Fibroblast of villous mesenchyme (primary cell): ENCODE measurements around the gene GLRA3. TPM values are rescaled to one million over a fixed set of nuclear protein-coding genes. Genes with fewer than 3 reads are reported as not detected.

Experiments used
- DNase-seq: peaks from one replicate; pipeline ENCODE4 v3.0.0-alpha.2; 2010; ENCODE audit warnings: low read depth
- H3K4me3 ChIP-seq: 2 replicates; pipeline ENCODE4 v1.5.1; 2011; ENCODE audit warnings: low read depth, mild to moderate bottlenecking, low read length
- total RNA-seq: library from RNA; depleted of rRNA; stranded (reverse); fragments of >200 nt; gene quantifications from 2 replicates; pipeline ENCODE4 v1.2.3, GENCODE V29; 2012
- TF ChIP-seq, protein P1 (sequence below): IDR thresholded peaks from 2 replicates; pipeline ENCODE4 v1.5.1; 2012; ENCODE audit warnings: low read depth, mild to moderate bottlenecking, low read length; ENCODE audit not compliant: insufficient read depth

GLRA3 gene
- total RNA-seq, 1 donor, result not detected

GRCh38 chr4:174752026-174752425 lies 77.0 kb downstream of the GLRA3 start:
- TF ChIP-seq, protein P1, sequence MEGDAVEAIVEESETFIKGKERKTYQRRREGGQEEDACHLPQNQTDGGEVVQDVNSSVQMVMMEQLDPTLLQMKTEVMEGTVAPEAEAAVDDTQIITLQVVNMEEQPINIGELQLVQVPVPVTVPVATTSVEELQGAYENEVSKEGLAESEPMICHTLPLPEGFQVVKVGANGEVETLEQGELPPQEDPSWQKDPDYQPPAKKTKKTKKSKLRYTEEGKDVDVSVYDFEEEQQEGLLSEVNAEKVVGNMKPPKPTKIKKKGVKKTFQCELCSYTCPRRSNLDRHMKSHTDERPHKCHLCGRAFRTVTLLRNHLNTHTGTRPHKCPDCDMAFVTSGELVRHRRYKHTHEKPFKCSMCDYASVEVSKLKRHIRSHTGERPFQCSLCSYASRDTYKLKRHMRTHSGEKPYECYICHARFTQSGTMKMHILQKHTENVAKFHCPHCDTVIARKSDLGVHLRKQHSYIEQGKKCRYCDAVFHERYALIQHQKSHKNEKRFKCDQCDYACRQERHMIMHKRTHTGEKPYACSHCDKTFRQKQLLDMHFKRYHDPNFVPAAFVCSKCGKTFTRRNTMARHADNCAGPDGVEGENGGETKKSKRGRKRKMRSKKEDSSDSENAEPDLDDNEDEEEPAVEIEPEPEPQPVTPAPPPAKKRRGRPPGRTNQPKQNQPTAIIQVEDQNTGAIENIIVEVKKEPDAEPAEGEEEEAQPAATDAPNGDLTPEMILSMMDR, result no peak
- no peak overlapping the region for H3K4me3 ChIP-seq
- no peak for DNase-seq

DNA sequence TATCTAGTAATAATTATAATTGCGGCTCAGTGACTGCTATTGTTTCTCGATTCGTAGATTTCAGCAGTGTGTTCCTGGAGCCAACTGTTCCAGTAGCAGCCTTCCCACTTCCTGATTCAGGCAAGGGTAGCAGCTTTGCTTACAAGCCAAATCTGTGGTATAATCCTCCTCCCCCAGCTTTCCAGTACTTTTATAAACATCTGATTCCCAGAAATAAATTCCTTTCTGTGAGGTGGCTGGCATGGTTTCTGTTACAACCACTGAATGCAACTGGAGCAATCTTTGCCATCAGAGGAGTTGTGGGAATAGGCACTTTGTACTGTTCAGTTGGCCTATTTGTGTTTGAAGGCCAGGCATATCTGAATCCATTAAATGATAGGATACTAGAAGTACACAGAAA lies 80.0 kb downstream of the GLRA3 start:
- TF ChIP-seq, protein P1, result no peak
- no peak for DNase-seq
- H3K4me3 ChIP-seq, result no peak overlapping the region

DNA sequence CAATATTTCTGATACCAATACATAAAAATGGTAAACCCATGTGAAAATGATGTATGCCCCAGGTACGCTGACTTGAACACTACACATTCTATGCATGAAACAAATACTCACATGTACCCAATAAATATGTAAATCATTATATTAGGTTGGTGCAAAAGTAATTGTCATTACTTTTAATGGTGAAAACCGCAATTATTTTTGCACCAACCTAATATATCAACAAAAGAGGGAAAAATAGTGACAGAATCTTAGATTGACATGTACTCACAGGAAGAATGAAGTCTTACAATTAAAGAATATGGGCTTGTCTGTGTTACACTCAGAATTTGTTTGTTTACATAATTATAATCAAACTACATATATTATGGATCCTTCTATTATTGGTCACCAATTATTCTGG lies 82.3 kb downstream of the GLRA3 start:
- H3K4me3 ChIP-seq, result no peak overlapping the region
- TF ChIP-seq, protein P1, result no peak
- DNase-seq, result no peak

DNA sequence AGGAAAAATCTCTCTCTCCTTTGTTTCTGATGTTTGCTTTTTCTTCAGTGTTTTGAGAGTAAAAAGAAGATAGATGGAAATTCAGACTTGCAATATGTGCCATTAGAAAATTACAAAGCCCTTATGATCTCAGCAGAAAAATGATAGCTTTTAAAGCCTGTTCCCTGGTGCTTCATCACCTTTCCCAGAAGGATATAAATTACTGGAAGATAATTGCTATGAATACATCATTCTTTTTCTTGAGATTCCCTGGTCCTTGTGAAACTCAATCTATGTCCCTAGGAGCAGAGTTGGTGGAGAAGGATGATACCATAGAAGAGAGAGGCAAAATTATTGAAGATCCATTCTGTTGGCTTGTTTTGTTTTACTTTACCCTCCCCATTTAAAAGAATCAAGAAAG lies 86.5 kb downstream of the GLRA3 start:
- DNase-seq, result no peak
- H3K4me3 ChIP-seq, result no peak overlapping the region
- TF ChIP-seq, protein P1, result no peak

GRCh38 chr4:174739576-174739975 lies 89.5 kb downstream of the GLRA3 start:
- no peak overlapping the region for H3K4me3 ChIP-seq
- DNase-seq, result no peak
- TF ChIP-seq, protein P1, result no peak

- no peak for DNase-seq
- TF ChIP-seq, protein P1, result no peak
- no peak overlapping the region for H3K4me3 ChIP-seq
Observed at GRCh38 chr4:174734181-174734580, 94.9 kb downstream of the GLRA3 start.

GRCh38 chr4:174717828-174718227 lies 111.2 kb downstream of the GLRA3 start:
- no peak overlapping the region for H3K4me3 ChIP-seq
- TF ChIP-seq, protein P1, result no peak
- peak; percentile 30 for DNase-seq
